Kidney (tissue), 14 donors: ENCODE results near the gene COL25A1. TPM values are rescaled to one million over a fixed set of nuclear protein-coding genes. Genes with fewer than 3 reads are reported as not detected.
A peak's percentile ranks its signal among the peaks of the same experiment; 100 is the strongest.
"Not testable (repeated sequence)": the region's sequence is repeated elsewhere in the genome, so short reads cannot be mapped to it uniquely, and the experiment has no call there.

ENCODE experiments used
- DNase-seq, 5 donors: peaks; one replicate each; pipeline ENCODE4 v3.0.0-alpha.2; 2013 to 2020
- FAIRE-seq: peaks from 2 replicates; lab custom pipeline; 2012; peaks lifted over from hg19 to GRCh38; lab: Jason Lieb, UNC
- H3K27ac ChIP-seq, 2 donors: one replicate each; pipeline ENCODE4 v1.7.0; 2013; ENCODE audit warnings: low read depth in 2 of 2, low read length in 2 of 2, inconsistent platforms in 1 of 2
- H3K27me3 ChIP-seq: one replicate; pipeline ENCODE4 v1.7.1; 2013; ENCODE audit warnings: low read length, inconsistent platforms; ENCODE audit not compliant: control insufficient read depth, insufficient read depth
- H3K36me3 ChIP-seq, 3 donors: one replicate each; pipeline versions ENCODE4 v1.7.0 to v1.7.1; 2013; ENCODE audit warnings: low read length in 3 of 3, control low read depth in 1 of 3, inconsistent platforms in 1 of 3; ENCODE audit not compliant: insufficient read depth in 3 of 3, control insufficient read depth in 2 of 3
- H3K4me1 ChIP-seq, 3 donors: one replicate each; pipeline versions ENCODE4 v1.7.0 to v1.7.1; 2013; ENCODE audit warnings: low read length in 3 of 3, inconsistent platforms in 1 of 3, low read depth in 1 of 3; ENCODE audit not compliant: control insufficient read depth in 2 of 3, insufficient read depth in 2 of 3
- H3K4me3 ChIP-seq, 3 donors: one replicate each; pipeline versions ENCODE4 v1.7.0 to v1.8.1; 2013; ENCODE audit warnings: low read length in 3 of 3, control low read depth in 1 of 3, inconsistent platforms in 1 of 3
- H3K9ac ChIP-seq, 3 donors: one replicate each; pipeline versions ENCODE4 v1.7.0 to v1.7.1; 2013; ENCODE audit warnings: low read length in 3 of 3, control low read depth in 1 of 3, inconsistent platforms in 1 of 3
- H3K9me3 ChIP-seq, 3 donors: one replicate each; pipeline versions ENCODE4 v1.7.0 to v1.7.1; 2013; ENCODE audit warnings: low read length in 3 of 3, control low read depth in 1 of 3, inconsistent platforms in 1 of 3; ENCODE audit not compliant: control insufficient read depth in 2 of 3, insufficient read depth in 1 of 3
- CTCF ChIP-seq: IDR thresholded peaks from 3 replicates; pipeline ENCODE4 v1.5.1; 2012; ENCODE audit warnings: mild to moderate bottlenecking, moderate library complexity, borderline replicate concordance; ENCODE audit not compliant: insufficient read depth; ENCODE audit errors: extremely low read depth
- intact Hi-C: fragments of 100-400 bp; cut with DNase I; formaldehyde crosslinking; loops from one replicate; pipeline ENCODE4 v1.11.1; 2022
- polyA plus RNA-seq: library from polyadenylated mRNA; stranded (reverse); fragments of 350-450 nt; fragmentation: Illumina TruSeq; extraction: RNeasy Lipid Tissue Mini Kit (QIAGEN cat#74804); gene quantifications from one replicate; pipeline ENCODE4 v1.2.3, GENCODE V29; 2014; ENCODE audit warnings: low read depth, low replicate concordance; ENCODE audit not compliant: insufficient read depth
- total RNA-seq: library from RNA; stranded (reverse); fragmentation: NEBNext Ultra II Directional; extraction: Animal tissue kit (Norgen Biotek cat#: 25700); gene quantifications from one replicate; pipeline ENCODE4 v1.2.1, GENCODE V29; 2021
- donor health status: control.
- donor health status: control.
- donor health status: control.
- donor health status: control.
- donor health status: control.
- donor health status: DM: yes; HTN: yes; CAD: no.
- donor health status: Normal renal cell carcinoma (clear cell type).

COL25A1 gene
- total and polyA plus RNA-seq, 2 donors from 2014 or later: 0.52 to 2.3 TPM

GRCh38 chr4:109113521-109113920 lies 188.9 kb downstream of the COL25A1 start:
- DNase-seq (peak in 1 of 5 donors; percentile 39), FAIRE-seq (no peak)
- Histone ChIP-seq H3K9me3 (no peaks in the 10 kb centered on the region), H3K4me1 (no peaks in the 10 kb centered on the region), H3K4me3 (no peak overlapping the region), H3K27ac (no peak overlapping the region), H3K27me3 (no peaks in the 10 kb centered on the region), H3K36me3 (no peaks in the 10 kb centered on the region), H3K9ac (no peak overlapping the region)
- TF ChIP-seq CTCF: no peak
- intact Hi-C loops: no loop called here

DNA sequence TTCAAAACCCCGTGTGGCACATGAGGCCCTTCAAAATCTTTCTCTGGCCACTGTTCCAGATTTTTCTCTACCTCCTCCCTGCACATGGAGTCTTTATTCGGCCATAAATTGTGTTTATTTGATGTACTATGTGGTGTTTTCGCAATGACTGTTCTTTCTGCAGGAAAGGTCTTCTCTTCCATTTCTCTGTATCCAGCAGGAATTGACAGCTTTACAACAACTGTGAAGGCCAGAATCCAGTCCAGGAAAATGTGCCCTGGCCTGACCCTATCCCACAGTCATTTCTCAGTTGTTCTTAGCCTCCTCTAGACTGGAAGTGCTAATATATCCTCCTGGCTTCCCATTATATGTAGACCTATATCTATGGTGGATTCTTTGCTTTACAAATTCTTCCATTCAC lies 191.4 kb downstream of the COL25A1 start:
- FAIRE-seq (no peak), DNase-seq (no peak)
- Histone ChIP-seq H3K4me3 (no peak overlapping the region), H3K9ac (no peak overlapping the region), H3K4me1 (no peaks in the 10 kb centered on the region), H3K27me3 (no peaks in the 10 kb centered on the region), H3K27ac (no peak overlapping the region), H3K36me3 (no peaks in the 10 kb centered on the region), H3K9me3 (no peaks in the 10 kb centered on the region)
- TF ChIP-seq CTCF: no peak
- intact Hi-C loops: no loop called here

GRCh38 chr4:109108215-109108614 lies 194.2 kb downstream of the COL25A1 start:
- H3K27me3 ChIP-seq, H3K9me3 ChIP-seq, intact Hi-C loops, H3K36me3 ChIP-seq, H3K4me3 ChIP-seq, DNase-seq, FAIRE-seq, H3K9ac ChIP-seq, H3K4me1 ChIP-seq, H3K27ac ChIP-seq: not testable (repeated sequence)

- no peak overlapping the region for H3K9ac ChIP-seq
- TF ChIP-seq CTCF: no peak
- no peak for FAIRE-seq
- no peak overlapping the region for H3K4me3 ChIP-seq
- no peaks in the 10 kb centered on the region for H3K4me1 ChIP-seq
- intact Hi-C loops: no loop called here
- H3K27me3 ChIP-seq: no peaks in the 10 kb centered on the region
- H3K9me3 ChIP-seq: no peaks in the 10 kb centered on the region
- no peak overlapping the region for H3K27ac ChIP-seq
- H3K36me3 ChIP-seq: no peaks in the 10 kb centered on the region
- no peak for DNase-seq
Observed at GRCh38 chr4:109094056-109094455, 208.4 kb downstream of the COL25A1 start.
